Coronary artery (tissue), 2 donors: Measurements from ENCODE around the gene HIGD2A.

Experiments used
- DNase-seq: peaks from one replicate; pipeline ENCODE4 v3.0.0-alpha.2; 2017; ENCODE audit warnings: low spot score
- H3K27ac ChIP-seq, 2 donors: fragments of 200-600 bp; sonication (generic); one replicate each; pipeline ENCODE4 v1.5.1; 2016 to 2019
- H3K4me3 ChIP-seq: fragments of 200-600 bp; sonication (generic); 2 replicates; pipeline ENCODE4 v1.5.1; 2016; ENCODE audit warnings: mild to moderate bottlenecking, moderate library complexity
- CTCF ChIP-seq: fragments of 200-600 bp; sonication (generic); IDR thresholded peaks from one replicate; pipeline ENCODE4 v1.5.1; 2019; ENCODE audit warnings: antibody characterized with exemption

The HIGD2A gene

GRCh38 chr5:176388003-176388443, 528 bp upstream of the HIGD2A start:
- DNase-seq = no peak

DNA sequence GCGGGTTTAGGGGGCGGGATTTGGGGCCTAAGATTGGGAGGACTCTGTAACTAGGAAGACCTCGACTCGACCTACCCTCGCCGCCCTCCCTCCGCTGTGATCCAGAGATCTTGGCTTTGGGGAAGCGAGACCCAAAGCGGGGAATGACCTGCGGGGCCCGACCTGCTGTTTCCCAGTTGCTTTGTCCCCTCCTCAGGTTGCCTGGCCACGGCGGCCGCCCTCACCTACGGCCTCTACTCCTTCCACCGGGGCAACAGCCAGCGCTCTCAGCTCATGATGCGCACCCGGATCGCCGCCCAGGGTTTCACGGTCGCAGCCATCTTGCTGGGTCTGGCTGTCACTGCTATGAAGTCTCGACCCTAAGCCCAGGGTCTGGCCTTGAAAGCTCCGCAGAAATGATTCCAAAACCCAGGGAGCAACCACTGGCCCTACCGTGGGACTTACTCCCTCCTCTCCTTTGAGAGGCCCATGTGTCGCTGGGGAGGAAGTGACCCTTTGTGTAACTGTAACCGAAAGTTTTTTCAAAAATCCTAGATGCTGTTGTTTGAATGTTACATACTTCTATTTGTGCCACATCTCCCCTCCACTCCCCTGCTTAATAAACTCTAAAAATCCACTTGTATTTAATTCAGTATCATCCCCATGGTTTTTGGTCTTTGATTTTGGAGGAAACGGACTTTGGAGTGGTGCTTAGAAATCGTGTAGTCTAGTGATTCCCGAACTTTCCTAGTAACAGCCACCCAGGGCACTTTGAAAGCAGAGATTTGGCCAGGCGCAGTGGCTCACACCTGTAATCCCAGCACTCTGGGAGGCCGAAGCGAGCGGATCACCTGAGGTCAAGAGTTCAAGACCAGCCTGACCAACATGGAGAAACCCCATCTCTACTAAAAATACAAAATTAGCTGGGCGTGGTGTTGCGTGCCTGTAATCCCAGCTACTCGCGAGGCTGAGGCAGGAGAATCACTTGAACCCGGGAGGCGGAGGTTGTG, 878 bp downstream of the HIGD2A start:
- no peak for DNase-seq
- Histone ChIP-seq H3K27ac (peak overlapping the region; percentile 91 to 95), H3K4me3 (peak overlapping the region; percentile 95)
- TF ChIP-seq CTCF = no peak

More at GRCh38 chr5:176388003-176388443, 528 bp upstream of the HIGD2A start:
- H3K27ac ChIP-seq = peak overlapping the region in 1 of 2 donors; percentile 95
- no peak for TF ChIP-seq CTCF
- peak overlapping the region; percentile 95 for H3K4me3 ChIP-seq

DNA sequence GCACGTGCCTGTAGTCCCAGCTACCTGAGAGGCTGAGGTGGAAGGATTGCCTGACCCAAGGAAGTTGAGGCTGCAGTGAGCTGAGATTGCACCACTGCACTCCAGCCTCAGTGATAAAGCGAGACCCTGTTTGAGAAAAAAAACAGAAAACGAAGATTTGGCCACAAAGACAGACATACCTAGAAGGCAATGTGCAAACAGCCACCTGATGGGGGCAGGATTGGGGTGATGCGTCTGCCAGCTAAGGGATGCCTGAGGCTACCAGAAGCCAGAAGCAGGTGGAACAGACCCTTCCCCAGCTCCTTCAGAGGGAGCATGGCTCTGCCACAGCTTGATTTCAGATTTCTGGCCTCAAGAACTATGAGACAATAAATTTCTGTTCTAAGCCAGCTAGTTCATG, 2.9 kb downstream of the HIGD2A start:
- no peak for TF ChIP-seq CTCF
- H3K4me3 ChIP-seq = no peak overlapping the region
- no peak overlapping the region for H3K27ac ChIP-seq
- no peak for DNase-seq

DNA sequence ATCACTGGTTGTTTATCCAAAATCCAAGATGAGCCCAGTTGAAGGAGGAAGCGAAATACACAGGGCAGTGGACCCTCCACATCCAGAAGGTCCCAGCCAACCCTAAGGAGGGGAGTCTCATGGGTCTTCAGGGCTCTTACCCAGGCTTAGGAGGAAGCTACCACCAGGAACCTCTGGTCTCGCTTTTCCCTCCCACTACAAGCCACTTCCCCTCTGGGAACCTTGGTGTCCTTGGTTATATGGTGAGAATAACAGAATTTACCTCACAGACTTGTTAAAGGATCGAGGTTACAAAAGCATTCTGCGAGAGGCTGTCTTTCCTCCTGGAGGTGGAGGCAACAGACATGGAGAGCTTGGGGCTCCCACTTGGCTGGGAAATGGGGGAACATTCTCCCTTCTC, 3.4 kb downstream of the HIGD2A start:
- no peak overlapping the region for H3K27ac ChIP-seq
- no peak for DNase-seq
- no peak for TF ChIP-seq CTCF
- H3K4me3 ChIP-seq = no peak overlapping the region

- no peak for DNase-seq
- H3K27ac ChIP-seq = no peak overlapping the region
- no peak for TF ChIP-seq CTCF
- H3K4me3 ChIP-seq = no peak overlapping the region
These were observed 4.0 kb downstream of the HIGD2A start for GRCh38 chr5:176392526-176392925.

- H3K4me3 ChIP-seq = no peak overlapping the region
- no peak for DNase-seq
- no peak for TF ChIP-seq CTCF
- no peak overlapping the region for H3K27ac ChIP-seq
These were observed 5.5 kb downstream of the HIGD2A start for GRCh38 chr5:176394096-176394495.
